GM18517 (cell line): ENCODE results near the gene ANKRD16.
"Not testable (repeated sequence)": the region's sequence is repeated elsewhere in the genome, so short reads cannot be mapped to it uniquely, and the experiment has no call there.

Experiments
- ATAC-seq: cut with Tn5 transposase; IDR thresholded peaks from one replicate; pipeline ENCODE4 v1.9.1; 2021; ENCODE audit warnings: mild to moderate bottlenecking, moderate library complexity; ENCODE audit not compliant: unreplicated experiment

The ANKRD16 gene

DNA sequence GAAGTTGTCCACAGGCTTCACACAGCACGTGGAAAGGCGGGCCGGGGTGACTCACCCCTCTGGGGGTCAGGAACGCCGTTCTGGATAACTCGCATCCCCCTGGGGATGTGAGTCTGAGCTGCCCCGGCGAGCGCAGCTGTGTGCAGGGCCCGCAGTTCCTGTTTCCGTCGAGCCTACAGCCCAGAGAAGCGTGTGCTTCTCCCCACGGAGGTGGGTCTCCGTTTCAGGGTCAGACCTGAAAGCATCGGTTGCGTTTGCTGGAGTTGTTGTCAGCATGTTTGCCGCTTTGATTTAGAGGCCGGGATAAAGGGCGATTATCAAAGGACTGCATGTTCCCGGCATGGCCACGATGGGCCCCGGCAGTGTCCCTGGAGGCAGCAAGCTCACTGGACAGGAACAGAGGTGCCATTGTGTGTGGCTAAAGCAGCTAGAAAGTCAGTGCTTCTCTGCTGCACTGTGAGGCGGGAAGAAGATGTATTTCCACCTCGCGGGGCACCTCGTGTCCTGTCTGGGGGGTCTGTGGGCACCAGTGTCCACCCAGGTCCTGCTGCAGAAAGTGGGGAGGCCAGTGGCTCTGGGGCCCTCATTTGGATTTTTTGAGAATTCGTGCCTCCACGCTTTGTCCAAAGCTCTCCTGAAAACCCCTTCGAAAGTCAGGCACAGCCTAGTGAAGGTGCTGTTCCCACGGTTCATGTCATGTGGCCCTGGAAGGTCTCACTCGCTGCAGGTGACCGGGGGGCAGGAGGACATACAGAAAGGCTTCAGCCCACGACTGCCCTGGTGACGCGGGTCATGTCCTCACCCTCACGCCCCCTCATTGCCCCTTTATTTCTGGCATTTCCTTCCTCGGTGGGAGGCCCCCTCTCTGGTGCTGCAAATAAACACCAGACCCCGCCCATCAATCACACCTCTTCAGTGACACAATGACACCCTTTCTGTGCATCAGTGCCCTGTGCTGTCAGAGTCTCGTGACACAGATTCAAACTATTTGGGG, 49.1 kb downstream of the ANKRD16 start:
- peak; percentile 61 for ATAC-seq

- ATAC-seq, result not testable (repeated sequence)
These were observed 53.5 kb downstream of the ANKRD16 start for GRCh38 chr10:5836181-5836580.

DNA sequence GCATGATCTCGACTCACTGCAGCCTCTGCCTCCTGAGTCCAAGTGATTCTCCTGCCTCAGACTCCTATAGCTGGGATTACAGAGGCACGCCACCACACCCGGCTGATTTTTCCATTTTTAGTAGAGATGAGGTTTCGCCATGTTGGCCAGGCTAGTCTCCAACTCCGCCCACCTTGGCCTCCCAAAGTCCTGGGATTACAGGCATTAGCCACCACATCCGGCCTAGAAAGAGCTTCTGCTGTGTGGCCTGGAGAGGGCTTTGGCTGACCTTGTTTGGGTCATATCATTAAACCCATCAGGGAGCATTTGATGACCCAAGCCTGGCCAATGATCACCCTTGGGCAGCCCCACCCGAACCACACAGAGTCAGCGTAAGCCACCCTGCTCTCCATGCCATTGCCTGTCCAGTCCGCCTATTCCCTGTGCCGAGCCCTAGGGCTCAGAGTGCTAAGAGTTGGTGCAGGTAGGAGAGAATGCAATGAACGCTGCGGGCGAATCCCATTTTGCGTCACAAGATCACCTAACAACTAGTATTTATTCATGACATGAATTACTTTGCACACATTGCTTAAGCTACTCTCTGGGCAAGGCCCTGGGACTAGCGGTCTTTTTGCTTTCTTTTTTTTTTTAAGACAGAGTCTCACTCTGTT, 54.1 kb downstream of the ANKRD16 start:
- ATAC-seq, result no peak

GRCh38 chr10:5833814-5834213, 55.9 kb downstream of the ANKRD16 start:
- no peak for ATAC-seq

DNA sequence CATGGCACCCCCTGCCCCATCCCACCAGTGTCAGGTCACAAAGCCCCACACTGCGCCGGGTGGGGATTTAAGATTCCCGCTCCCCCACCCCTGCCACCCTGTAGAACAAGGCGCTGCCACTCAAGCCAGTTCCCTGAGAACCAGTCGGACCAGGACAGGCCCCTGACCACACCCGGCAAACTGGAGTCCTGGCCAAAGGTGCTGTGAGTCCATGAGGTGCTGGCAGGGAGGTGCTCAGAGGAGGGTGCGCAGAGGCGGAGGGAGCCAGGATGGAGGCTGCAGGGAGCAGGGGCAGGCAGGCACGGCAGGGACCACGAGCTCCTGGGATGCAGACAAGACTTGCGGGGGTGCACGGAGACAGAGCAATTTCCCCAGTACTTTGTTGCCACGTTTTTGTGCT, 56.7 kb downstream of the ANKRD16 start:
- no peak for ATAC-seq

- no peak for ATAC-seq
These were observed 58.3 kb downstream of the ANKRD16 start for GRCh38 chr10:5831446-5831782.

GRCh38 chr10:5830629-5831445, 58.9 kb downstream of the ANKRD16 start:
- no peak for ATAC-seq

DNA sequence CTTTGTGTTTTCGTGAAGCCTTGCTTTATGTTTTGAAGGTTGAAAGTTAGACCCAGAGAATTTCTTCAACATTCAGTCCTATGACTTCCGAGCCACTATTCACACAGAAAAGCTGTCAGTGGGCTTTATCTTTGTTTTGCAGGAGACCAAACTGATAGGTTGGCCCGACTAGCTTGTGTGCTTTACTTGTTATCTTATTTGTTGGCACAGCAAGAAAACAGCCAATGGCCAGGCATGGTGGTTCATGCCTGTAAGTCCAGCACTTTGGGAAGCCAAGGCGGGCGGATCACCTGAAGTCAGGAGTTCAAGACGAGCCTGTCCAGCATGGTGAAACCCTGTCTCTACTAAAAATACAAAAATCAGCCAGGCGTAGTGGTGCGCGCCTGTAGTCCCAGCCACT, 60.4 kb downstream of the ANKRD16 start:
- no peak for ATAC-seq

GRCh38 chr10:5828725-5829124, 61.0 kb downstream of the ANKRD16 start:
- ATAC-seq, result no peak

GRCh38 chr10:5827841-5828240, 61.9 kb downstream of the ANKRD16 start:
- no peak for ATAC-seq

DNA sequence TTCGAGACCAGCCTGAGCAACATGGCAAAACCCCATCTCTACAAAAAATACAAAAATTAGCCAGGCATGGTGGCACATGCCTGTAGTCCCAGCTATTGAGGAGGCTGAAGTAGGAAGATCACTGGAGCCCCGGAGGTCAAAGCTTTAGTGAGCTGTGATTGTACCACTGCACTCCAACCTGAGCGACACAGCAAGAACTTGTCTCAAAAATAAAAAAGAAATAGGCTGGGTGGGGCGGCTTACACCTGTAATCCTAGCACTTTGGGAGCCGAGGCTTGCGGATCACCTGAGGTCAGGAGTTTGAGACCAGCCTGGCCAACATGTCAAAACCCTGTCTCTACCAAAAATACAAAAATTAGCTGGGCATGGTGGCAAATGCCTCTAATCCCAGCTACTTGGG, 63.2 kb downstream of the ANKRD16 start:
- ATAC-seq, result not testable (repeated sequence)

- ATAC-seq, result no peak
These were observed 70.8 kb downstream of the ANKRD16 start for GRCh38 chr10:5818894-5819293.

DNA sequence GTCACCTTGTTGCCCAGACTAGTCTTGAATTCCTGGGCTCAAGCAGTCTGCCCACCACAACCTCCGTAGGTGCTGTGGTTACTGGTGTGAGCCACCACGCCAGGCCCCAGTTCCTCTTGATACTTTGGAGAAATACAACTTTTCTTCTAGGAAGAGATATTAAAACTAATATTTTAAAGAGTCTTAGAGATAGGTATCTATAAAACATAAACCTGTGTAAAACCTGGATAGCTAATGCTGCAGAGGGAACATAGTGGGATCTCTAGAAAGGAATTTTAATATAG, 71.7 kb downstream of the ANKRD16 start:
- ATAC-seq, result no peak

DNA sequence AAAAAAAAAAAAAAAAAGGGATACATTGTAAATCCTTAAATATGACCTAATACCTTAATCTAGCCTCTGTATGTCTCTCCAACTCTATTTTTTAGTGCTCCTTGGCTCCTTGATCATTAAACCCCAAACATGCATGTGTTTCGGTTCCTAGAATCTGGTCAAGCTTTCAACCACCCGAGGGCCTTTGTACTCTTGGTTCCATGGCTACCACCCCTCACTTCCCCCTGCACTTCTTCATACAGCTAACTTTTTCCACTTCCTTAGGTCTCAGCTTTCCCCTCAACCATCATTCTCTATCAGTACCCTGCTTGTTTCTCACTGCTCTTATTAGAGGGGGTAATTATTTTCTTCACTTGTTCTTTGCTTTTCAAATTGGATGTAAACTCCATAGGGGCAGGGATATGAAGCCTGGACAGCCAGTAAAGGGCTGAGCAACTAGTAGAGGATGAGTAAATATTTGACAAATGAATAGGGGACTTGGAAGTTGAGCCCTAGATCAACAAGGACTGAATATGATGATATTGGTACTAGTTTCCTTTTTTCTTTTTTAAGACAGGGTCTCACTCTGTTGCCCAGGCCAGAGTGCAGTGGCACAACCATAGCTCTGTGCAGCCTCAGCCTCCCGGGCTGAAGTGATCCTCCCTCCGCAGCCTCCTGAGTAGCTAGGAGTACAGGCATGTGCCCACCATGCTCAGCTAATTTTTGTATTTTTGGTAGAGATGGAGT, 72.2 kb downstream of the ANKRD16 start:
- ATAC-seq, result peak; percentile 19

DNA sequence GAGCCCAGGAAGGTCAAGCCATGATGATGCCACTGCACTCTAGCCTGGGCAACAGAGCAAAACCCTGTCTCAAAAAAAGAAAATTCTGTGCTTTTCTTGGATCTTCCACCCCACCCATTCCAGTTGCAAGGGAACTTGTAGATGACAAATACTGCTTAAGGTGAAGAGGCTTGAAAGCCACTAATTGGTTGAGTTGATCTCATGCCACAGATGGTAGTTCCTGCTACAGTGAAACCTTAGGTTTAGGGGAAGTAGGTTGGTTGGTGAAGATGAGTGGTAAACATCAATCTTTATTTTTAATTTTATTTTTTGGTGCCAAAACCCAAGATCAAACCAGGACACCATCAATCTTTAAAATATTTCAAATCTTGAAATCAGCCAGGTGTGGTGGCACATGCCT, 73.5 kb downstream of the ANKRD16 start:
- no peak for ATAC-seq

DNA sequence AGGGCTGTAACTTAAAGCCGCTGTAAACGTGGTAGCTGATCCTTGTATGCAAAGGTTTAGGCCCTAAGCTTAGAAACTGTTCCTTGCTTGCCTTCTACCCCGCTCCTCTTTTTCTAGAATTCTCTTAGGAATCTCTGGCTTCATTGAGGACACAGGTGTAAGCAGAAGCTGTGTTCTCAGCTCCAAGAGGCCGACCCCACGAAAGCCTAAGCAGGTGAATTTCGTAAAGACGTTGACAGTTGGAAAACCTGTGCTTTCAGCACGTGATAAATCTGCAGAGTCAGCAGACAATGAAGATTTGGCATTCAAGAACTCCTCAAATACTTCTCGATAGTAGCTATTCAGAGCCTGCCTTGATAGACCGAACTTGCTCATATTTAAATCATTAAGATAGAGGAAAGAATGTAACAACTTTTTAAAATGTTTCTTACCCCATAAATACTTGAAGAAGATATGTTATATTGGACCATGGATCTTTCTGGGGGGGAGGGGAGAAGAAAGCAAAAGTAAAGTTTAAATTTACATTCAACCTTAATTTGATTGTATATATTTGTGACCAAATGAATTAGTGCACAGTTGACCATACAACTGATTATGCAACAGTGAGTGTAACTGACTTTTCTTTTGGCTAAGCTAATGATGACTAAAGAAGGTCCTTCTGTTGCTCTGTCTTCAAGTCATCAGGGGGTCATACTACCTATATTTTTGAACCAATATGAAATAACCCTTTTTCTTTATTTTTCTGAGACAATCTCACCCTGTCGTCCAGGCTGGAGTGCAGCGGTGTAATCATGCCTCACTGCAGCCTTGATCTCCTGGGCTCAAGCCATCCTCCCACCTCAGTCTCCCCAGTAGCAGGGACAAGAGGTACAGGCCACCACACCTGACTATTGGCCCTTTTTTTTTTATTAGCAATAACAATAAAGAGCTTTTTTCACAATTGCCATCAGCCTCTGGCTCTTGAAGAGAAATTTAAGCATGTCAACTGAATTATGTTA, 75.3 kb downstream of the ANKRD16 start:
- no peak for ATAC-seq

- peak; percentile 59 for ATAC-seq
These were observed 76.2 kb downstream of the ANKRD16 start, which contains the start of gene GDI2 for GRCh38 chr10:5813341-5814109. TSS of gene GDI2 (minus strand) at chr10:5813434. CDS start at chr10:5813258, 176 bp downstream.

- peak; percentile 17 for ATAC-seq
These were observed 76.7 kb downstream of the ANKRD16 start for GRCh38 chr10:5813091-5813340.
